OCI-LY7 (cell line): ENCODE measurements around the gene PTPRT. TPM values are rescaled to one million over a fixed set of nuclear protein-coding genes. Genes with fewer than 3 reads are reported as not detected.

Source experiments
- BruUV-seq: library from RNA; stranded (reverse); fragments of 400-500 nt; replicated peaks from 2 replicates; lab custom pipeline; 2021; lab: Mats Ljungman, UMichigan
- CTCF ChIA-PET: fragments of 300-600 bp; sonication (Branson Sonifier 250); formaldehyde crosslinking; loops from one replicate; lab custom pipeline; 2022; ENCODE audit warnings: antibody characterized with exemption; ENCODE audit not compliant: unreplicated experiment; lab: Charles Lee
- POLR2A ChIA-PET: fragments of 300-600 bp; sonication (Branson Sonifier 250); formaldehyde crosslinking; loops from one replicate; lab custom pipeline; 2022; ENCODE audit warnings: antibody characterized with exemption; lab: Charles Lee
- DNase-seq: peaks from one replicate; pipeline ENCODE4 v3.0.0-alpha.2; 2015; ENCODE audit warnings: low spot score
- H2AFZ ChIP-seq: fragments of 200-600 bp; sonication (generic), shearing (Covaris generic); 2 replicates; pipeline ENCODE4 v1.6.1; 2014; ENCODE audit warnings: mild to moderate bottlenecking, antibody characterized with exemption, low read length, moderate library complexity
- H3K27ac ChIP-seq: fragments of 200-600 bp; sonication (generic); 2 replicates; pipeline ENCODE4 v1.5.1; 2014; ENCODE audit warnings: mixed run types, low read depth, mild to moderate bottlenecking, moderate library complexity, low read length, inconsistent platforms; ENCODE audit not compliant: poor library complexity, severe bottlenecking
- H3K36me3 ChIP-seq: fragments of 200-600 bp; sonication (generic); 2 replicates; pipeline ENCODE4 v1.6.1; 2014; ENCODE audit warnings: mild to moderate bottlenecking, antibody characterized with exemption, low read length, moderate library complexity, mixed read lengths; ENCODE audit not compliant: insufficient read depth
- H3K4me1 ChIP-seq: fragments of 200-600 bp; sonication (generic); 2 replicates; pipeline ENCODE4 v1.5.1; 2014; ENCODE audit warnings: mild to moderate bottlenecking, low read length; ENCODE audit not compliant: insufficient read depth, poor library complexity, severe bottlenecking
- H3K4me2 ChIP-seq: fragments of 200-600 bp; sonication (generic); 2 replicates; pipeline ENCODE4 v1.6.1; 2014; ENCODE audit warnings: mild to moderate bottlenecking, low read length
- H3K4me3 ChIP-seq: fragments of 200-600 bp; sonication (generic); 2 replicates; pipeline ENCODE4 v1.5.1; 2014; ENCODE audit warnings: mild to moderate bottlenecking, low read depth, low read length; ENCODE audit not compliant: poor library complexity, severe bottlenecking
- H3K79me2 ChIP-seq: fragments of 200-600 bp; sonication (generic); 2 replicates; pipeline ENCODE4 v1.6.1; 2016; ENCODE audit warnings: low read depth, mild to moderate bottlenecking, low read length, moderate library complexity, mixed read lengths; ENCODE audit not compliant: insufficient read depth
- H3K9me2 ChIP-seq: fragments of 200-600 bp; sonication (generic); 2 replicates; pipeline ENCODE4 v1.6.1; 2016; ENCODE audit warnings: mild to moderate bottlenecking, low read length, mixed read lengths; ENCODE audit not compliant: insufficient read depth
- H3K9me3 ChIP-seq: fragments of 200-600 bp; sonication (generic); 2 replicates; pipeline ENCODE4 v1.6.1; 2014; ENCODE audit warnings: mild to moderate bottlenecking, mixed run types, low read length, mixed read lengths
- H4K20me1 ChIP-seq: fragments of 200-600 bp; sonication (generic); 2 replicates; pipeline ENCODE4 v1.6.1; 2014; ENCODE audit warnings: mild to moderate bottlenecking, antibody characterized with exemption, low read length, moderate library complexity, mixed read lengths; ENCODE audit not compliant: insufficient read depth
- CTCF ChIP-seq: fragments of 200-600 bp; sonication (generic); conservative IDR thresholded peaks from 2 replicates; pipeline ENCODE4 v1.5.1; 2014; ENCODE audit warnings: mild to moderate bottlenecking, antibody characterized with exemption, low read length, moderate library complexity, mixed read lengths
- EZH2phosphoT487 ChIP-seq: fragments of 200-600 bp; sonication (generic); IDR thresholded peaks from 2 replicates; pipeline ENCODE4 v1.6.1; 2018; ENCODE audit warnings: low read depth, borderline replicate concordance, mild to moderate bottlenecking, mixed run types, antibody characterized with exemption, low read length, moderate library complexity, mixed read lengths
- intact Hi-C: fragments of 100-400 bp; cut with micrococcal nuclease; formaldehyde crosslinking; loops from one replicate; pipeline ENCODE4 v1.10.0; 2022; ENCODE audit not compliant: unreplicated experiment
- total RNA-seq, 2 experiments: library from RNA; depleted of rRNA in 1 of 2; stranded (reverse); fragments of >200 nt in 1 of 2; shearing (Covaris generic) in 1 of 2; gene quantifications; 2 replicates each; pipeline ENCODE4 v1.2.3, GENCODE V29; 2014 to 2022

The PTPRT gene
- total RNA-seq, 2 experiments from 2014 or later = not detected

GRCh38 chr20:42775866-42776265 is 413.8 kb downstream of the PTPRT start:
- no peak for DNase-seq
- intact Hi-C loops = no loop called here
- no peak overlapping the region for H3K27ac ChIP-seq
- TF ChIP-seq EZH2phosphoT487 = no peak
- TF ChIP-seq CTCF = no peak
- BruUV-seq = no TSS peak
- no peaks in the 10 kb centered on the region for H3K36me3 ChIP-seq
- CTCF ChIA-PET = no interaction called here
- H2AFZ ChIP-seq = no peak overlapping the region
- no peak overlapping the region for H3K4me3 ChIP-seq
- POLR2A ChIA-PET = no interaction called here
- no peaks in the 10 kb centered on the region for H3K79me2 ChIP-seq
- H3K9me2 ChIP-seq = no peaks in the 10 kb centered on the region
- H3K4me2 ChIP-seq = no peak overlapping the region
- H3K9me3 ChIP-seq = no peaks in the 10 kb centered on the region
- no peaks in the 10 kb centered on the region for H4K20me1 ChIP-seq
- no peaks in the 10 kb centered on the region for H3K4me1 ChIP-seq

GRCh38 chr20:42775037-42775436 is 414.7 kb downstream of the PTPRT start:
- H3K9me2 ChIP-seq = no peaks in the 10 kb centered on the region
- no peak overlapping the region for H3K4me2 ChIP-seq
- H3K36me3 ChIP-seq = no peaks in the 10 kb centered on the region
- no peaks in the 10 kb centered on the region for H3K9me3 ChIP-seq
- no peaks in the 10 kb centered on the region for H4K20me1 ChIP-seq
- intact Hi-C loops = no loop called here
- ChIA-PET CTCF (no interaction called here), POLR2A (no interaction called here)
- H3K27ac ChIP-seq = no peak overlapping the region
- H2AFZ ChIP-seq = no peak overlapping the region
- H3K79me2 ChIP-seq = no peaks in the 10 kb centered on the region
- H3K4me3 ChIP-seq = no peak overlapping the region
- no TSS peak for BruUV-seq
- H3K4me1 ChIP-seq = no peaks in the 10 kb centered on the region
- no peak for DNase-seq
- no peak for TF ChIP-seq CTCF
- TF ChIP-seq EZH2phosphoT487 = no peak

- intact Hi-C loops = no loop called here
- no peaks in the 10 kb centered on the region for H4K20me1 ChIP-seq
- H3K79me2 ChIP-seq = no peaks in the 10 kb centered on the region
- no peaks in the 10 kb centered on the region for H3K36me3 ChIP-seq
- no peaks in the 10 kb centered on the region for H3K9me3 ChIP-seq
- ChIA-PET POLR2A (no interaction called here), CTCF (no interaction called here)
- no peak for DNase-seq
- H2AFZ ChIP-seq = no peak overlapping the region
- no TSS peak for BruUV-seq
- H3K4me1 ChIP-seq = no peaks in the 10 kb centered on the region
- H3K9me2 ChIP-seq = no peaks in the 10 kb centered on the region
- no peak overlapping the region for H3K4me3 ChIP-seq
- no peak for TF ChIP-seq EZH2phosphoT487
- TF ChIP-seq CTCF = no peak
- no peak overlapping the region for H3K4me2 ChIP-seq
- H3K27ac ChIP-seq = no peak overlapping the region
Measured at GRCh38 chr20:42763015-42763414, 426.7 kb downstream of the PTPRT start.
